GM12878 (cell line): ENCODE measurements around the gene IDS. TPM values are rescaled to one million over a fixed set of nuclear protein-coding genes. Genes with fewer than 3 reads are reported as not detected.

ENCODE experiments used
- CBX5 ChIP-seq: sonication (generic); IDR thresholded peaks from 2 replicates; pipeline ENCODE4 v1.6.1; 2016; ENCODE audit warnings: low read depth, moderate library complexity, mild to moderate bottlenecking, inconsistent platforms
- DPF2 ChIP-seq: fragments of 450-650 bp; IDR thresholded peaks from 2 replicates; pipeline ENCODE4 v1.6.1; 2017; ENCODE audit warnings: mild to moderate bottlenecking
- HDGF ChIP-seq: fragments of 450-650 bp; IDR thresholded peaks from 2 replicates; pipeline ENCODE4 v1.6.1; 2016; ENCODE audit warnings: antibody characterized with exemption
- IKZF2 ChIP-seq, 2 experiments: fragments of 450-650 bp; IDR thresholded peaks; 2 replicates each; pipeline ENCODE4 v1.6.1; 2017; ENCODE audit warnings: mild to moderate bottlenecking in 2 of 2, moderate library complexity in 2 of 2
- NBN ChIP-seq: fragments of 450-650 bp; IDR thresholded peaks from 2 replicates; pipeline ENCODE4 v1.6.1; 2016
- PAX5 ChIP-seq: IDR thresholded peaks from 2 replicates; pipeline ENCODE4 v1.6.1; 2011; ENCODE audit warnings: low read depth, low read length, borderline replicate concordance
- PAX8 ChIP-seq: fragments of 450-650 bp; IDR thresholded peaks from 2 replicates; pipeline ENCODE4 v1.6.1; 2017; ENCODE audit warnings: mild to moderate bottlenecking, moderate library complexity
- RCOR1 ChIP-seq: conservative IDR thresholded peaks from 2 replicates; pipeline ENCODE4 v1.6.1; 2012; ENCODE audit warnings: low read depth, low read length, improper control_type of control experiment
- RFX5 ChIP-seq: IDR thresholded peaks from 2 replicates; pipeline ENCODE4 v1.6.1; 2011; ENCODE audit warnings: low read depth, low read length, improper control_type of control experiment
- SMAD1 ChIP-seq: fragments of 450-650 bp; IDR thresholded peaks from 2 replicates; pipeline ENCODE4 v1.6.1; 2018; ENCODE audit warnings: mild to moderate bottlenecking, low read depth; ENCODE audit not compliant: partially characterized antibody
- SMC3 ChIP-seq: IDR thresholded peaks from 2 replicates; pipeline ENCODE4 v1.6.1; 2011; ENCODE audit warnings: low read length, improper control_type of control experiment, borderline replicate concordance
- ZNF207 ChIP-seq: fragments of 450-650 bp; IDR thresholded peaks from 2 replicates; pipeline ENCODE4 v1.6.1; 2014; ENCODE audit warnings: antibody characterized with exemption, mild to moderate bottlenecking, borderline replicate concordance
- polyA plus RNA-seq, 11 experiments: library from polyadenylated mRNA; depleted of rRNA in 4 of 11; unstranded in 6 of 11; stranded (reverse) in 5 of 11; fragments of >200 nt; fragmentation: Nextera tagmentation in 4 of 11; fragmentation: Illumina TruSeq in 1 of 11; extraction: Ambion mirVana in 4 of 11; extraction: Trizol in 1 of 11; gene quantifications; 1 replicate in 1 of 11; 2 replicates in 10 of 11; pipeline versions ENCODE4 v1.2.1 to v1.2.3, GENCODE V29; 2011 to 2016; ENCODE audit warnings: inconsistent platforms in 2 of 11, missing spikeins in 2 of 11, low read depth in 1 of 11
- total RNA-seq, 4 experiments: library from RNA; depleted of rRNA in 3 of 4; stranded (reverse); fragments of >200 nt in 3 of 4; fragmentation: Illumina TruSeq in 1 of 4; extraction: Trizol in 1 of 4; gene quantifications; 2 replicates each; pipeline versions ENCODE4 v1.2.1 to v1.2.3, GENCODE V29; 2013 to 2021
- TF ChIP-seq, protein P1 (sequence below): fragments of 450-650 bp; IDR thresholded peaks from 2 replicates; pipeline ENCODE4 v1.6.1; 2017; ENCODE audit warnings: low read depth, mild to moderate bottlenecking, moderate library complexity
- TF ChIP-seq, protein P2 (sequence below): IDR thresholded peaks from 2 replicates; pipeline ENCODE4 v1.6.1; 2011; ENCODE audit warnings: borderline replicate concordance, low read depth, mild to moderate bottlenecking, moderate library complexity, mixed read lengths, low read length; ENCODE audit not compliant: insufficient read depth; ENCODE audit errors: extremely low read length
- TF ChIP-seq, protein P3 (sequence below): fragments of 450-650 bp; formaldehyde crosslinking; IDR thresholded peaks from 2 replicates; pipeline ENCODE4 v1.4.0; 2020; ENCODE audit warnings: mild to moderate bottlenecking, moderate library complexity

IDS gene
- total and polyA plus RNA-seq, 10 of the 15 experiments (the other 5 are each of a cell fraction or from before 2014, with no cell fraction given) = 6.1 to 79.1 (median 51.7) TPM

DNA sequence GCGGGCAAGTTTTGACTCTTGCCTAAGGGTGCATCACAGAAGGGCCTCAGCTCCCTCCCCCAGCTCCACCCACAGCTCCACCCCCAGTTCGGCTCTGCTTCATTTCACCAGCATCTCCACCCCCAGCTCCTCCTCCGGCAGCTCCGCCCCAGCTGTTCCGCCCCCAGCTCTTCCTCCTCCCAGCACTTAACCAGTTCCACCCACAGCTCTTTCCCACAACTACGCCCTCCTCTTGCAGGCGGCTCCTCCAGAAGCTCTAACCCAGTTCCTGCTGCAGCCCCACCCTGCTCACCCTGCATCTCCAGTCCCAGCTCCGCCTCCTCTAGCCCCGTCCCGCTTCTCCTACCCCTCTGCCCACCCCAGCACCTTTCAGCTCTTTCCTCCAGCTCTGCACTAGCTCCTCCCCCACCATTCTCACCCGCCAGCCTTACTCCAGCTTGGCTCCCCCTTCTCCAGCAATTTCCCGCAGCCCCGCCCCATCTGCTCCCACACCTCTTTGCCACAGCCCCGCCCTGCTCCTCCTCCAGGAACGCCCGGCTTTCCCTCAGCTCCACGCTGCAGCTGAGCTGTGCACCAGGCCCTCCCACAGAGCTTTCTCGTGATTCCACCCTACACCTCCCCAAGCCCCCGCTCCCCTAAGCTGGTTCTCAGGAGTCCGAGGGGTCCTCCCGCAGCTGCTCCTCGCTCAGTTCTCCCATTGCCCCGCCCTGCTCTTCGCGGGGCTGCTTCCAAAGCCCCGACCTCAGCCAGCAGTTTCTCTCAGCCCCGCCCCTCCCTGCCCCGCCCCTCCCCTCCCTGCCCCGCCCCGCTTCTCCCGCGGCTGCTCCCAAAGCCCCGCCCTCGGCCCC is 34.4 kb upstream of the IDS start (continued):
- TF ChIP-seq SMC3 = no peak
- TF ChIP-seq NBN = 0 out of 2 replicates have a peak, but pooled peaks have one; percentile 21
- TF ChIP-seq PAX8 = no peak
- TF ChIP-seq, protein P1, sequence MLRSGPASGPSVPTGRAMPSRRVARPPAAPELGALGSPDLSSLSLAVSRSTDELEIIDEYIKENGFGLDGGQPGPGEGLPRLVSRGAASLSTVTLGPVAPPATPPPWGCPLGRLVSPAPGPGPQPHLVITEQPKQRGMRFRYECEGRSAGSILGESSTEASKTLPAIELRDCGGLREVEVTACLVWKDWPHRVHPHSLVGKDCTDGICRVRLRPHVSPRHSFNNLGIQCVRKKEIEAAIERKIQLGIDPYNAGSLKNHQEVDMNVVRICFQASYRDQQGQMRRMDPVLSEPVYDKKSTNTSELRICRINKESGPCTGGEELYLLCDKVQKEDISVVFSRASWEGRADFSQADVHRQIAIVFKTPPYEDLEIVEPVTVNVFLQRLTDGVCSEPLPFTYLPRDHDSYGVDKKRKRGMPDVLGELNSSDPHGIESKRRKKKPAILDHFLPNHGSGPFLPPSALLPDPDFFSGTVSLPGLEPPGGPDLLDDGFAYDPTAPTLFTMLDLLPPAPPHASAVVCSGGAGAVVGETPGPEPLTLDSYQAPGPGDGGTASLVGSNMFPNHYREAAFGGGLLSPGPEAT = no peak
- no peak for TF ChIP-seq RFX5
- peak; percentile 89 for TF ChIP-seq HDGF
- no peak for TF ChIP-seq SMAD1
- TF ChIP-seq RCOR1 = no peak
- no peak for TF ChIP-seq ZNF207
- TF ChIP-seq CBX5 = no peak
- TF ChIP-seq, protein P2, sequence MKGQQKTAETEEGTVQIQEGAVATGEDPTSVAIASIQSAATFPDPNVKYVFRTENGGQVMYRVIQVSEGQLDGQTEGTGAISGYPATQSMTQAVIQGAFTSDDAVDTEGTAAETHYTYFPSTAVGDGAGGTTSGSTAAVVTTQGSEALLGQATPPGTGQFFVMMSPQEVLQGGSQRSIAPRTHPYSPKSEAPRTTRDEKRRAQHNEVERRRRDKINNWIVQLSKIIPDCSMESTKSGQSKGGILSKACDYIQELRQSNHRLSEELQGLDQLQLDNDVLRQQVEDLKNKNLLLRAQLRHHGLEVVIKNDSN = no peak
- 0 out of 2 replicates have a peak, but pooled peaks have one; percentile 29 for TF ChIP-seq PAX5
- TF ChIP-seq IKZF2 (IDR thresholded peaks at IDR 0.05) = peak; percentile 41 to 71; a peak in 2 of 4 replicates
- no peak for TF ChIP-seq DPF2
- TF ChIP-seq, protein P3, sequence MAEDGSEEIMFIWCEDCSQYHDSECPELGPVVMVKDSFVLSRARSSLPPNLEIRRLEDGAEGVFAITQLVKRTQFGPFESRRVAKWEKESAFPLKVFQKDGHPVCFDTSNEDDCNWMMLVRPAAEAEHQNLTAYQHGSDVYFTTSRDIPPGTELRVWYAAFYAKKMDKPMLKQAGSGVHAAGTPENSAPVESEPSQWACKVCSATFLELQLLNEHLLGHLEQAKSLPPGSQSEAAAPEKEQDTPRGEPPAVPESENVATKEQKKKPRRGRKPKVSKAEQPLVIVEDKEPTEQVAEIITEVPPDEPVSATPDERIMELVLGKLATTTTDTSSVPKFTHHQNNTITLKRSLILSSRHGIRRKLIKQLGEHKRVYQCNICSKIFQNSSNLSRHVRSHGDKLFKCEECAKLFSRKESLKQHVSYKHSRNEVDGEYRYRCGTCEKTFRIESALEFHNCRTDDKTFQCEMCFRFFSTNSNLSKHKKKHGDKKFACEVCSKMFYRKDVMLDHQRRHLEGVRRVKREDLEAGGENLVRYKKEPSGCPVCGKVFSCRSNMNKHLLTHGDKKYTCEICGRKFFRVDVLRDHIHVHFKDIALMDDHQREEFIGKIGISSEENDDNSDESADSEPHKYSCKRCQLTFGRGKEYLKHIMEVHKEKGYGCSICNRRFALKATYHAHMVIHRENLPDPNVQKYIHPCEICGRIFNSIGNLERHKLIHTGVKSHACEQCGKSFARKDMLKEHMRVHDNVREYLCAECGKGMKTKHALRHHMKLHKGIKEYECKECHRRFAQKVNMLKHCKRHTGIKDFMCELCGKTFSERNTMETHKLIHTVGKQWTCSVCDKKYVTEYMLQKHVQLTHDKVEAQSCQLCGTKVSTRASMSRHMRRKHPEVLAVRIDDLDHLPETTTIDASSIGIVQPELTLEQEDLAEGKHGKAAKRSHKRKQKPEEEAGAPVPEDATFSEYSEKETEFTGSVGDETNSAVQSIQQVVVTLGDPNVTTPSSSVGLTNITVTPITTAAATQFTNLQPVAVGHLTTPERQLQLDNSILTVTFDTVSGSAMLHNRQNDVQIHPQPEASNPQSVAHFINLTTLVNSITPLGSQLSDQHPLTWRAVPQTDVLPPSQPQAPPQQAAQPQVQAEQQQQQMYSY (CRISPR knock-in tag) = no peak
